ENCODE data around the gene MINAR1.

The MINAR1 gene

GRCh38 chr15:79452244-79453051 lies 20.3 kb downstream of the MINAR1 start:
- no peaks in the 10 kb centered on the region for H3K9me3 ChIP-seq (ENCODE audit: severe bottlenecking)
- H3K27me3 ChIP-seq (ENCODE audit: insufficient read depth, low read depth, severe bottlenecking): no peaks in the 10 kb centered on the region
- TF ChIP-seq CTCF (IDR thresholded peaks at IDR 0.05; ENCODE audit: low read depth, low read length): no peak
- DNase-seq: no peak
- H3K27ac ChIP-seq: no peak overlapping the region
- H3K4me3 ChIP-seq (ENCODE audit: low read depth, low read length): no peak overlapping the region
- H3K36me3 ChIP-seq: no peaks in the 10 kb centered on the region

GRCh38 chr15:79453446-79453845 lies 21.3 kb downstream of the MINAR1 start:
- no peak overlapping the region for H3K4me3 ChIP-seq (ENCODE audit: low read depth, low read length)

GRCh38 chr15:79454063-79454462 lies 21.9 kb downstream of the MINAR1 start:
- Histone ChIP-seq H3K27me3 (ENCODE audit: insufficient read depth, low read depth, severe bottlenecking) (no peaks in the 10 kb centered on the region), H3K36me3 (no peaks in the 10 kb centered on the region)
- DNase-seq: no peak

More at GRCh38 chr15:79453446-79453845, 21.3 kb downstream of the MINAR1 start:
- no peaks in the 10 kb centered on the region for H3K36me3 ChIP-seq
- DNase-seq: no peak
- TF ChIP-seq CTCF (IDR thresholded peaks at IDR 0.05; ENCODE audit: low read depth, low read length): no peak
- H3K27ac ChIP-seq: no peak overlapping the region
- no peaks in the 10 kb centered on the region for H3K27me3 ChIP-seq (ENCODE audit: insufficient read depth, low read depth, severe bottlenecking)
- no peaks in the 10 kb centered on the region for H3K9me3 ChIP-seq (ENCODE audit: severe bottlenecking)

GRCh38 chr15:79455361-79455760 lies 23.2 kb downstream of the MINAR1 start:
- Histone ChIP-seq H3K27ac (no peak overlapping the region), H3K27me3 (ENCODE audit: insufficient read depth, low read depth, severe bottlenecking) (no peaks in the 10 kb centered on the region), H3K9me3 (ENCODE audit: severe bottlenecking) (no peaks in the 10 kb centered on the region), H3K36me3 (no peaks in the 10 kb centered on the region), H3K4me3 (ENCODE audit: low read depth, low read length) (no peak overlapping the region)
- DNase-seq: no peak
- TF ChIP-seq CTCF (IDR thresholded peaks at IDR 0.05; ENCODE audit: low read depth, low read length): no peak

More at GRCh38 chr15:79454063-79454462, 21.9 kb downstream of the MINAR1 start:
- Histone ChIP-seq H3K4me3 (ENCODE audit: low read depth, low read length) (no peak overlapping the region), H3K27ac (no peak overlapping the region), H3K9me3 (ENCODE audit: severe bottlenecking) (no peaks in the 10 kb centered on the region)
- TF ChIP-seq CTCF (IDR thresholded peaks at IDR 0.05; ENCODE audit: low read depth, low read length): no peak

GRCh38 chr15:79455943-79456342 lies 23.8 kb downstream of the MINAR1 start:
- no peak overlapping the region for H3K4me3 ChIP-seq (ENCODE audit: low read depth, low read length)
- no peak for TF ChIP-seq CTCF (IDR thresholded peaks at IDR 0.05; ENCODE audit: low read depth, low read length)
- no peak for DNase-seq
- H3K27me3 ChIP-seq (ENCODE audit: insufficient read depth, low read depth, severe bottlenecking): no peaks in the 10 kb centered on the region
- no peaks in the 10 kb centered on the region for H3K36me3 ChIP-seq
- H3K9me3 ChIP-seq (ENCODE audit: severe bottlenecking): no peaks in the 10 kb centered on the region
- H3K27ac ChIP-seq: no peak overlapping the region

- H3K27ac ChIP-seq: no peak overlapping the region
- no peak for DNase-seq
- no peaks in the 10 kb centered on the region for H3K27me3 ChIP-seq (ENCODE audit: insufficient read depth, low read depth, severe bottlenecking)
- H3K9me3 ChIP-seq (ENCODE audit: severe bottlenecking): no peaks in the 10 kb centered on the region
- H3K36me3 ChIP-seq: no peaks in the 10 kb centered on the region
- no peak overlapping the region for H3K4me3 ChIP-seq (ENCODE audit: low read depth, low read length)
- TF ChIP-seq CTCF (IDR thresholded peaks at IDR 0.05; ENCODE audit: low read depth, low read length): no peak
These were observed 26.4 kb downstream of the MINAR1 start for GRCh38 chr15:79458491-79458890.
